Trophoblast cell (in vitro differentiated cells and primary cell): ENCODE data around the gene METAP2.

Source experiments
- DNase-seq, 2 donors: peaks; one replicate each; pipeline ENCODE4 v3.0.0-alpha.2; 2016
- H2AFZ ChIP-seq: 2 replicates; pipeline ENCODE4 v1.6.1; 2013; ENCODE audit warnings: low read length, moderate library complexity, mild to moderate bottlenecking; ENCODE audit not compliant: insufficient read depth, poor library complexity
- H2AK5ac ChIP-seq: 2 replicates; pipeline ENCODE4 v1.6.1; 2013; ENCODE audit warnings: mild to moderate bottlenecking, low read length
- H2BK120ac ChIP-seq: 2 replicates; pipeline ENCODE4 v1.6.1; 2013; ENCODE audit warnings: low read length, mild to moderate bottlenecking, moderate library complexity; ENCODE audit not compliant: insufficient read depth, poor library complexity
- H2BK12ac ChIP-seq: 2 replicates; pipeline ENCODE4 v1.6.1; 2013; ENCODE audit warnings: mild to moderate bottlenecking, low read length, moderate library complexity
- H2BK5ac ChIP-seq: 2 replicates; pipeline ENCODE4 v1.6.1; 2013; ENCODE audit warnings: low read length, low read depth, moderate library complexity, mild to moderate bottlenecking; ENCODE audit not compliant: poor library complexity
- H3K14ac ChIP-seq: 2 replicates; pipeline ENCODE4 v1.6.1; 2013; ENCODE audit warnings: mild to moderate bottlenecking, low read length
- H3K18ac ChIP-seq: 2 replicates; pipeline ENCODE4 v1.6.1; 2013; ENCODE audit warnings: mild to moderate bottlenecking, low read length
- H3K23ac ChIP-seq: 2 replicates; pipeline ENCODE4 v1.6.1; 2013; ENCODE audit warnings: low read length
- H3K27ac ChIP-seq: 2 replicates; pipeline ENCODE4 v1.5.1; 2013; ENCODE audit warnings: low read depth, mild to moderate bottlenecking, inconsistent platforms, low read length, moderate library complexity
- H3K27me3 ChIP-seq: 2 replicates; pipeline ENCODE4 v1.6.1; 2013; ENCODE audit warnings: inconsistent platforms, mild to moderate bottlenecking, low read length, moderate library complexity; ENCODE audit not compliant: insufficient read depth
- H3K36me3 ChIP-seq, 2 experiments: 1 replicate in 1 of 2; 2 replicates in 1 of 2; pipeline ENCODE4 v1.6.1; 2013; ENCODE audit warnings: low read length in 2 of 2, mild to moderate bottlenecking in 2 of 2, moderate library complexity in 1 of 2; ENCODE audit not compliant: insufficient read depth in 2 of 2, control insufficient read depth in 1 of 2
- H3K4ac ChIP-seq: 2 replicates; pipeline ENCODE4 v1.6.1; 2013; ENCODE audit warnings: low read depth, mild to moderate bottlenecking, low read length, moderate library complexity
- H3K4me1 ChIP-seq, 2 experiments: 1 replicate in 1 of 2; 2 replicates in 1 of 2; pipeline ENCODE4 v1.6.1; 2013; ENCODE audit warnings: low read length in 2 of 2, mild to moderate bottlenecking in 2 of 2, moderate library complexity in 1 of 2; ENCODE audit not compliant: insufficient read depth in 2 of 2, control insufficient read depth in 1 of 2
- H3K4me2 ChIP-seq: 2 replicates; pipeline ENCODE4 v1.6.1; 2013; ENCODE audit warnings: inconsistent platforms, mild to moderate bottlenecking, low read length, moderate library complexity
- H3K4me3 ChIP-seq: 2 replicates; pipeline ENCODE4 v1.5.1; 2013; ENCODE audit warnings: mild to moderate bottlenecking, low read depth, low read length, inconsistent platforms
- H3K79me1 ChIP-seq: one replicate; pipeline ENCODE4 v1.6.1; 2013; ENCODE audit warnings: low read length
- H3K79me2 ChIP-seq: 2 replicates; pipeline ENCODE4 v1.6.1; 2013; ENCODE audit warnings: low read length, mild to moderate bottlenecking; ENCODE audit not compliant: control insufficient read depth, insufficient read depth, poor library complexity
- H3K9ac ChIP-seq: 2 replicates; pipeline ENCODE4 v1.6.1; 2013; ENCODE audit warnings: mild to moderate bottlenecking, low read length
- H3K9me3 ChIP-seq: 2 replicates; pipeline ENCODE4 v1.6.1; 2013; ENCODE audit warnings: low read depth, mild to moderate bottlenecking, control low read depth, inconsistent platforms, low read length; ENCODE audit not compliant: insufficient read depth
- H4K12ac ChIP-seq: 2 replicates; pipeline ENCODE4 v1.6.1; 2013; ENCODE audit warnings: low read depth, mild to moderate bottlenecking, low read length, moderate library complexity
- H4K8ac ChIP-seq: 2 replicates; pipeline ENCODE4 v1.6.1; 2013; ENCODE audit warnings: low read depth, mild to moderate bottlenecking, low read length, moderate library complexity
- H4K91ac ChIP-seq: one replicate; pipeline ENCODE4 v1.6.1; 2013; ENCODE audit warnings: low read depth, mild to moderate bottlenecking, low read length, moderate library complexity
- WGBS: extraction: QIAGEN DNeasy Blood & Tissue Kit; methylation state at CpG from one replicate; pipeline ENCODE4 v1.1.7; 2013; ENCODE audit warnings: missing lambda C conversion rate; ENCODE audit not compliant: insufficient read length, insufficient coverage; ENCODE audit errors: extremely low coverage; 5-methylcytosine and 5-hydroxymethylcytosine counted together

Gene METAP2

DNA sequence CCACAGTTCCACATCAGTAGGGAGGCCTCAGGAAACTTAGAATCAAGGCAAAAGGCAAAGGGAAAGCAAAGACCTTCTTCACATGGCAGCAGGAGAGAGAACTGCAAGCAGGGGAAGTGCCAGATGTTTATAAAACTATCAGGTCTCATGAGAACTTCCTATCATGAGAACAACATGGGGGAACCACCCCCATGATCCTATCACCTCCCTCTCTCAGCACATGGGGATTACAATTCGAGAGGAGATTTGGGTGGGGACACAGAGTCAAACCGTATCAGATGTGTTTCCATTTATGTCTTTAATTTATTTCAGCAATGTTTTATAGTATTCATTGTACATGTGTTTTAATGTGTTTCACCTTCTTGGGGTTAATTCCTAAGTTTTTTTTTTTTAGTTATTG lies 25.8 kb downstream of the METAP2 start:
- no peak overlapping the region for H3K4ac ChIP-seq
- DNase-seq: no peak
- no peak overlapping the region for H3K27ac ChIP-seq
- H2BK12ac ChIP-seq: no peak overlapping the region
- H3K9me3 ChIP-seq: no peaks in the 10 kb centered on the region
- no peak overlapping the region for H2AFZ ChIP-seq
- H3K23ac ChIP-seq: no peak overlapping the region
- H3K27me3 ChIP-seq: no peaks in the 10 kb centered on the region
- peaks cover 24 to 29% of the 10 kb centered on the region in 2 experiments for H3K36me3 ChIP-seq
- no peaks in the 10 kb centered on the region for H3K79me1 ChIP-seq
- no peak overlapping the region for H3K4me3 ChIP-seq
- H3K18ac ChIP-seq: no peak overlapping the region
- H4K8ac ChIP-seq: no peak overlapping the region
- no peaks in the 10 kb centered on the region for H3K79me2 ChIP-seq
- no CpG with 5 or more reads among the region's 2 CpGs for WGBS
- H4K91ac ChIP-seq: no peak overlapping the region
- no peak overlapping the region for H3K9ac ChIP-seq
- no peak overlapping the region for H3K14ac ChIP-seq
- H4K12ac ChIP-seq: no peak overlapping the region
- H2AK5ac ChIP-seq: no peak overlapping the region
- no peak overlapping the region for H2BK5ac ChIP-seq
- H3K4me1 ChIP-seq: no peaks in the 10 kb centered on the region
- H3K4me2 ChIP-seq: no peak overlapping the region
- no peak overlapping the region for H2BK120ac ChIP-seq

- Histone ChIP-seq H3K4me3 (no peak overlapping the region), H3K9ac (no peak overlapping the region), H3K4ac (no peak overlapping the region), H4K91ac (no peak overlapping the region), H4K12ac (no peak overlapping the region), H3K14ac (no peak overlapping the region), H2AK5ac (no peak overlapping the region), H2BK12ac (no peak overlapping the region), H3K18ac (no peak overlapping the region), H3K4me2 (no peak overlapping the region), H3K9me3 (no peaks in the 10 kb centered on the region), H2AFZ (no peak overlapping the region), H3K4me1 (no peaks in the 10 kb centered on the region), H3K79me2 (no peaks in the 10 kb centered on the region), H3K79me1 (no peaks in the 10 kb centered on the region), H4K8ac (no peak overlapping the region), H3K36me3 (peaks cover 28 to 34% of the 10 kb centered on the region in 2 experiments), H3K23ac (no peak overlapping the region), H3K27me3 (no peaks in the 10 kb centered on the region), H3K27ac (no peak overlapping the region), H2BK5ac (no peak overlapping the region), H2BK120ac (no peak overlapping the region)
- DNase-seq: no peak
- no CpG with 5 or more reads among the region's 4 CpGs for WGBS
Measured at GRCh38 chr12:95504140-95504539, 30.2 kb downstream of the METAP2 start.

DNA sequence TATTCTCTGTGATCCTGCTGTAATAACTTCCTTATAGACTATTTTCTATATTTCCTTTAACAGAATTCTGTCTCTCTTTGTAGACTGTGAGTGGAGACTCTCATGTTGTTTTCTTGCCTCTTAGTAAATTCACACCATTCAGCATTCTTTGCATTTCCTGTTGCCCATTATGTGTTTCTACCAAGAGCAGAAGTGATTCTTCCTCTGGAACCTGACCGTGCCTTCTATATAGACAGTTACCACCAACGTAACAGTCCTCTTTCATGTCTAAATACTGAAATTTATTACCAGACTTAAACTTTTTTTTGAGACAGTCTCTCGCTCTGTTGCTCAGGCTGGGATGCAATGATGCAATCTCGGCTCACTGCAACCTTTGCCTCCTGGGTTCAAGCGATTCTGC lies 31.1 kb downstream of the METAP2 start:
- H3K36me3 ChIP-seq: peaks cover 27 to 29% of the 10 kb centered on the region in 2 experiments
- no peak overlapping the region for H2BK5ac ChIP-seq
- no peaks in the 10 kb centered on the region for H3K9me3 ChIP-seq
- no peak overlapping the region for H3K14ac ChIP-seq
- H4K91ac ChIP-seq: no peak overlapping the region
- no peaks in the 10 kb centered on the region for H3K79me2 ChIP-seq
- no CpG with 5 or more reads among the region's 5 CpGs for WGBS
- H3K27ac ChIP-seq: no peak overlapping the region
- no peaks in the 10 kb centered on the region for H3K27me3 ChIP-seq
- no peak overlapping the region for H2BK120ac ChIP-seq
- no peak overlapping the region for H3K4ac ChIP-seq
- no peaks in the 10 kb centered on the region for H3K79me1 ChIP-seq
- no peak for DNase-seq
- H2BK12ac ChIP-seq: no peak overlapping the region
- H3K9ac ChIP-seq: no peak overlapping the region
- no peak overlapping the region for H4K12ac ChIP-seq
- H3K18ac ChIP-seq: no peak overlapping the region
- no peak overlapping the region for H4K8ac ChIP-seq
- H2AK5ac ChIP-seq: no peak overlapping the region
- no peak overlapping the region for H3K4me2 ChIP-seq
- no peak overlapping the region for H2AFZ ChIP-seq
- H3K23ac ChIP-seq: no peak overlapping the region
- no peaks in the 10 kb centered on the region for H3K4me1 ChIP-seq
- no peak overlapping the region for H3K4me3 ChIP-seq

DNA sequence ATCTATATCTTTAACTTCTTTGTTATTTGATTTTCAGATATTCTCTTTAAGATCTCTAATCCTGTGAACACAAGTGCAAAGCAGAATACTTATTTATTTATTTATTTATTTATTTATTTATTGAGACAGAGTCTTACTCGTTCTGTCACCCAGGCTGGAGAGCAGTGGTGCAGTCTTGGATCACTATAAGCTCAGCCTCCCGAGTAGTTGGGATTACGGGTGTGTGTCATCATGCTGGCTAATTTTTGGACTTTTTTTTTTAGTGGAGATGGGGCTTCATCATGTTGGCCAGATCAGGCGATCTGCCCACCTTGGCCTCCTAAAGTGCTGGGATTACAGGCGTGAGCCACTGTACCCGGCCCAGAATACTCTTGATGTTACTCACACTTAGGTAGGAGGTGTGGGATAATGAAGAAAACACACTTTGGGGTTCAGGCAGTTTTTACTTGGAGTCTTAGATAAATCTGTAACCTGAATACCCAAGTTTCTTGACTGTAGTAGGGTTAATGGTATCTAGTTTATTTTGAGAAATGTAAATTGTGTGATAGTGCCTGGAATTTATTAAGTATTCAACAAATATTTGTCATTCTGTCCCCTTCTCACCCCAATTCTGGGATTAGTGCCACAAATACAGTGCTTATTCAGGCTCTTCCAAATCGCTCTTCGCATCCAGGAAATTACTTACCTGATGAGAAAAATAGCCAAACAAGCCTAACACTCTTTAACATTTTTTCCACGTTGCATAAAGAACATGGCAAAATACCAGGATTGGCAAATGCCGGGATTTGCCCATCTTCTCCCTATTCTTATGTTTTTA lies 33.0 kb downstream of the METAP2 start:
- DNase-seq: no peak
- Histone ChIP-seq H2BK120ac (no peak overlapping the region), H2BK5ac (no peak overlapping the region), H3K9ac (no peak overlapping the region), H3K4me3 (no peak overlapping the region), H2AK5ac (no peak overlapping the region), H3K14ac (no peak overlapping the region), H3K79me1 (no peaks in the 10 kb centered on the region), H3K36me3 (peaks cover 27 to 32% of the 10 kb centered on the region in 2 experiments), H3K18ac (no peak overlapping the region), H2AFZ (no peak overlapping the region), H3K27me3 (no peaks in the 10 kb centered on the region), H3K23ac (no peak overlapping the region), H2BK12ac (no peak overlapping the region), H3K9me3 (no peaks in the 10 kb centered on the region), H4K12ac (no peak overlapping the region), H3K79me2 (no peaks in the 10 kb centered on the region), H3K4me2 (no peak overlapping the region), H3K27ac (no peak overlapping the region), H4K8ac (no peak overlapping the region), H4K91ac (no peak overlapping the region), H3K4ac (no peak overlapping the region), H3K4me1 (no peaks in the 10 kb centered on the region)
- no CpG with 5 or more reads among the region's 10 CpGs for WGBS
